HG03135 (cell line): ENCODE results near the gene BNC2.
"Not testable (repeated sequence)": the region's sequence is repeated elsewhere in the genome, so short reads cannot be mapped to it uniquely, and the experiment has no call there.

Experiments used
- ATAC-seq: cut with Tn5 transposase; IDR thresholded peaks from one replicate; pipeline ENCODE4 v1.9.1; 2021; ENCODE audit warnings: mild to moderate bottlenecking, moderate library complexity; ENCODE audit not compliant: unreplicated experiment

Gene BNC2

GRCh38 chr9:16559418-16560188 lies 310.9 kb downstream of the BNC2 start:
- ATAC-seq, result no peak

GRCh38 chr9:16555802-16556201 lies 314.7 kb downstream of the BNC2 start:
- ATAC-seq, result no peak

DNA sequence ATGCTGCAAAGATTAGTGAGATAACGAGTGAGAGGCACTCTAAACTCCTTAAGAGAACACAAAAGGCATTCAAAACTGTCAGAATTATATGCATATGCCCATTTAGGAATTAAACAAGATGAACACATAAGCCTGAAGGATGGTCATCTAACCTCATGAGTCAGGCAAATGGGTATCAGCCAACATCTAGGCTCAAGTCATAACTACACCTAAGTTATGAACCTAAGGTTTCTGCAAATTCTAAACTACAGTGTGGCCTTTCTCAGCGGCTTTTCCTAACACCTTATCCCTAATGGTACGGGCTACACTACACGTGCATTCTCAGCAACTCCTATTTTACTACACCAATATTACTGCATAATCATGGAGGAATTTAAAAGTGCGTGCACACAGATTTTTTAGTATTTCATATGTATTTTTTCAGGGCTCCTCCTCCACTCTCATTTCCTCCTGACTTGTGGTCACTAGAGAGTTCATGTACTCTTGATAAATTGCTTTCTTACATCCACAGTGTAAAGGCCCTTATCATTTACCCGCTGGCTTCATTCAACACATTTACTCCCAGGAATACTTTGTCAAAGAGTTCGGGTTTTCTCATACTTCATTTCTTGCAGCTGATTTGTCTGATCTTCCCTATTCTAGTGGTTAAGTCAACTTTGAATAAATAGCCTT lies 316.5 kb downstream of the BNC2 start:
- no peak for ATAC-seq

DNA sequence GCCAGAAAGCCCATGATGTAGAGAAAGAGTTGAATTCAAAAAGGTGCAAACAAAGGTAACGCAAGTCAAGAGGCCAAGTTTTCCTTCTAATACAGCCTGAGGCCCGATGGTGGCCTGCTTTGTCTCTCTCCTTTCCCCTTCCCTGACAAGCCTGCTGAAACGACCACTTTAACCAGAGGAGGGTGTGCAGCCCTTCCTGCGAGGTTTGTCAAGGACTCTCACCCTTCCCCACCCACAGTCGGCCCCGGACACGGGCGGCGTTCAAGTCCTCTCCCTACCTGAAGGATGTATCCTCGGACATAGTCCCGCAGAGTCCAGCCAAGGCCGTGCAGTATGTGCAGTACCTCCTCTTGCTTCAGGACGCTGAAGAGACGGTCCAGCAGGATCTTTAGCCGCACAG lies 318.2 kb downstream of the BNC2 start:
- no peak for ATAC-seq

DNA sequence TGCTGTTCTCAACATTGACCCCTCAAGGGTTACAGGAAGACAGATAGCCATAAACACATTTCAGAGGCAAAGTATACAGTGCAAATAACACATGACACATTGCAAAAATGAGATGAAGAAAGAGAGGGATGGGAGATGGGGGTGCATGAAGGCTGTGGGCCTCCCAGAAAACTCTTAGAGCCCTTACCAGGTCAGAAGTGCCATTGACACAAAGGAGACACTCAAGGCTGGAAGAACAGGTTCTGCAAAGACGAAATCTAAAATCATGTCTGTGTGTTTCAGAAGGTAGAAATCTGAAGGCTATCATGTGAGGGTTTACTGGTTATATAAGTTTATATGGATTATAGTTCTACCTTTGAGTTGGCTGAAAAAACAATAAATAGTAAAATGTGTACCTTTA lies 318.8 kb downstream of the BNC2 start:
- no peak for ATAC-seq

DNA sequence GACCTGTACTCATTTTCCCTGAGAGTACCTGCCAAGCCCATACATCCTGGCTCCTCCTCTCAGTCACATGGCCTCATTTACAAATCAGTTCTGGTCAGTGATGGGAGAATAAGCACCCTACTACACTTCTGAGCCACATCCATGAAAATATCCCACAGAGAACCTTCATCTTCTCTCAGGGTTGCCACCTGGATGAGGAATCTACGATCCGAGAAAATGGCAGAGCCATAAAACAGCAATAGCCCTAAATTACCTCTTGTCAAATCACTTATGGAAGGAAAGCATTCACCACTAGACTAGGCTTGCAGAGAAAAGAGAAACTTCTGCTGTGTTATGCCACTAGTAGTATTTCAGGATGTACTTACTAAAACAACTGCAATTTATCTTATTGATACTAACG lies 324.8 kb downstream of the BNC2 start:
- ATAC-seq, result no peak

- no peak for ATAC-seq
These were observed 325.6 kb downstream of the BNC2 start for GRCh38 chr9:16544842-16545241.

- ATAC-seq, result no peak
These were observed 326.8 kb downstream of the BNC2 start for GRCh38 chr9:16543686-16544085.

DNA sequence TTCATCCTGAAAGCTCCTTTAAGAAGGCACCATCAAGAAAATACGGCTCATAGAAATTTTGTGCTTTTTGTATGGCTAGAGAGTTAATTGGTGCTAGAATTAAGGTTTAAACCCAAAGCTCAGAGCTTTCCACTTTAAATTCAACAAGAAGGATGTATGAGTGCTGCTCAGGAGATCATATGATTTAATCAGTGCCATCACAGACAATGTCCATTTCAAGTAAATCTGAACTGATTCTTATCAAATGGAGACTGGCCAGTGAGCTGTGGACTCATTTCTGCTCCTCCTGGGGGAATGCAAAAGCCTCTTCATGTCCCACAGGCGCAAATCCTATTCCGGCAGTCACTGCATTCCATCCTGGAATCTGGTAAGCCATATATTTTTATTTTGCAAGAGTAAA lies 327.2 kb downstream of the BNC2 start:
- no peak for ATAC-seq

GRCh38 chr9:16542290-16542689 lies 328.2 kb downstream of the BNC2 start:
- no peak for ATAC-seq

GRCh38 chr9:16540743-16541613 lies 329.5 kb downstream of the BNC2 start:
- ATAC-seq, result no peak

DNA sequence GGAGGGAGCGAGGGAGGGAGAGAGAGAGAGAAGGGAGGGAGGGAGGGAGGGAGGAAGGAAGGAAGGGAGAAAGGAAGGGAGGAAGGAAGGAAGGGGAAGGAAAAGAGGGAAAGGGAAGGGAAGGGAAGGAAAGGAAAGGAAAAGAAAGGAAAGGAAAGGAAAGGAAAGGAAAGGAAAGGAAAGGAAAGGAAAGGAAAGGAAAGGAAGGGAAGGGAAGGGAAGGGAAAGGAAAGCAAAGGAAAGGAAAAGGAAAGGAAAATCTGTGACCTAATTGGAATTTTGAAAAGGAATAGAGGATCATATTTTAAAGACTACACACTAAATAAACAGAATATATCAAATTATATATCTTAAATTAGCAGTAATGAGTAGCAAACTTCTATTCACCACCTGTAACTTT lies 330.8 kb downstream of the BNC2 start:
- not testable (repeated sequence) for ATAC-seq

- no peak for ATAC-seq
These were observed 334.9 kb downstream of the BNC2 start for GRCh38 chr9:16535555-16535954.

DNA sequence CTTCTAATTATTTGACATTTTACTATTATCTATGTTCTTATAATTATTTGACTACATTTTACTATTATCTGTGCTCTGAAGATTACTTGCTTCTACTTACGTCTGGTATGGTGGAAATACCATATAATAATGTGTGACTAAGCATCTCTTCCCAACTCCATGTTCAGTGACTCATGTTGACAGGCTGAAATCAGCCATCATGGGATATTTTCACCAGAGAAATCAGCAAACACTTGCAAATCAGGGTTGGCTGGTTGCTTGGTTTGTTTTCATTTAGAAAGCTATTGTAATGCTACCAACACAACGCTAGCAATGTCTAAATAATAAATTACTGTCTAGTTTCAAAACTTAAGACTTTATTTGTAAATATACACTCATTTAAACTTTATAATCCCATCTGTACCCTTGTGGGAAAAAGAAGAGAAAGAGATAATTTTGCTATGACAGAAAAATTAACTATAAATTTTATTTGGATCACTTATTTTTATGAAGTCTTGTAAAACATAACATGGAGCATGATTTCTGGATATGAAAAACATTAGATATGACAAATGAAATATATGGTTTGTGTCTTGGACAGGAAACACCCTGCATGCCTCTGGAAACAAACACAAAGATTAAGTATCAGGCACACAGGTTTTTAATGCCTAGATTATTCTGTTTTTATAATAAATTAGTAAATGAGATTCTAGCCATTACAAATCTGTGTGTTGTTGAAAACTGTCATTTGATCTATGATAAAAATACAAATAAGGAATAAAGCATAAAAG lies 337.6 kb downstream of the BNC2 start:
- no peak for ATAC-seq

GRCh38 chr9:16532272-16532671 lies 338.2 kb downstream of the BNC2 start:
- no peak for ATAC-seq

DNA sequence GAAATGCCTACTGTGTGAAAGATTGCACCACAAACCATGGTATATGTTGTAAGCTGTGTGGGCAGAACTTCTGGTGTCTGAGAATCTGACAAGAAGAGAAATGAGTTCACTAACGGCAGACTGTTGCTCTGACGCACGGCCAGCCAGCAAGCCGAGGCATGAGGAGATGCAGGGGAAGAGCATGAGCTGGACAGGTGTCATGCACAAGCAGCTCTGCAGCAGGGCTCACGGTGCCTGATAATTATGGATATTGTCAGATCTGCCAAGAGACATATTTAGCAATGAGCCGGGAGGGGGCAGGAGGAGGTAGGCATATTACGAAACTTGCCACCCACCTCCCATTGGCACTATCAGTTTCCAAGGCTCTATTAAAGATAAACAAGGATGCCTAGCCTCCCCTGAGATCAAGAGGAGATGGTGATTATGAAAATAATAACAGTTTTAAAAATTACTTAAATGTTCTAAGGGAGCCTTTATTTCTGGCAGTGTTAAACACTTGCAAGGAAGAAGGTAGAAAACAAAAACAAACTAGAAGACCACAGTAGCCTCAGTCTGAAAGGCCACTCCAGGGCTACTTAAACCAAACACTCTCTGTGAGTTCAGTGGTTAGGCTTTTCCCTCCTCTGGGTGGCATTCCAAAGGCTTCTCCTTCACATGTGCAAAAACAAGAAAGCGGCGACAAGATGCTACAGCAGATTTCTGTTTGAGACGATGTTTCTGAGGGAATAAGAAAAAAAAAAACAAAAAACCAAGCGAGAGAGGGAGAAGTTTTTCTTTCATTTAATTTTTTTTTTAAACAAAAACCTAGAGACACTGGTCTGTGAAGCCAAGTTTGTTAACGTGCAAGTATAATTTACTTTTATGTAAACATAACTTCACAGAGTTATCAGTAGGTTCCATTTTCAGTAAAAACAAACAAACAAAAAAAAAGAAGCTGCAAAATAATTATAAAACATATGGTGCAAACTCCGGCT lies 339.5 kb downstream of the BNC2 start:
- ATAC-seq, result no peak

- no peak for ATAC-seq
These were observed 342.9 kb downstream of the BNC2 start for GRCh38 chr9:16527573-16527972.

DNA sequence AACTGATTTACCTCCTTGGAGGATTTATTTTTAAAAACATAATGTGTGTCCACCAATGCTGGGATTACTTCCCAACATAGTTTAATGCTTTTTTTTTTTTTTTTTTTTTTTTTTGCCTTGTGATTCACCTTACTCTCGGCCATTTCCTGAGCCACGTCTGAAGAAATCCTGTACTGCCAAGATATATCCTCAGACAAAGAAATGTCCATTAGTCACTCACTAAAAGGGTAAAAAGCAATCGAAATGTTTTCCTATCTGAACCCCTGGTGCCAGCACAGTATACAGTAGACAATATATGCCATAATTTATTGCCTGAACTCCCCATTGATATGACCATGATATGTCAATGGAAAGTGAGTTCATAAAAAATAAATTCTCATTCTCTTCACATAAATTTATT lies 344.1 kb downstream of the BNC2 start:
- ATAC-seq, result no peak

- ATAC-seq, result no peak
These were observed 345.6 kb downstream of the BNC2 start for GRCh38 chr9:16524823-16525222.

DNA sequence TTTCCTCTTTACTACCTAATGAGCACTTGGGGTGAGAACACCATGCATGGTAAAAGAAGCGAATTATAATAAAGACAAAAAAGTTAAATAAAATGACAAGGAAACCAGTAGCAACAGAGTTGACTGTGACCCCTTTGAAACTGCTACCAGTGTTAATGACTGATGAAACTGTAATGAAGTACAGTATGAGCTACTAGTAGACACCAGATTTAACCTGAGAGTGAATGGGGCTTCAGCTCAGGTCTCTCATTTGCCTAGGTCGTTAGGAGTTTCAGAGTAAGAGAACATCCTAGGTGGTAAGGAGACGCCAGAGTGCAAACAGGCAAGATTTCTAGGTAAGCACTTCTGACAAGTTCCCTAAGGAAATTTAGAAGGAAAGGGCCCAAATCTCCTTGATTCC lies 346.4 kb downstream of the BNC2 start:
- ATAC-seq, result no peak
